H1 (cell line): Measurements from ENCODE around the gene PTPA. TPM values are rescaled to one million over a fixed set of nuclear protein-coding genes. Genes with fewer than 3 reads are reported as not detected.

Source experiments
- BACH1 ChIP-seq: IDR thresholded peaks from 2 replicates; pipeline ENCODE4 v1.6.1; 2012; ENCODE audit warnings: low read length, improper control_type of control experiment
- CEBPB ChIP-seq: IDR thresholded peaks from 2 replicates; pipeline ENCODE4 v1.6.1; 2012; ENCODE audit warnings: low read depth, low read length
- CHD7 ChIP-seq: fragments of 300-600 bp; sonication (generic); IDR thresholded peaks from 2 replicates; pipeline ENCODE4 v1.7.1; 2012; ENCODE audit warnings: low read length, moderate library complexity, mild to moderate bottlenecking, inconsistent platforms; ENCODE audit not compliant: insufficient replicate concordance
- EZH2 ChIP-seq: fragments of 200-600 bp; sonication (generic); IDR thresholded peaks from 2 replicates; pipeline ENCODE4 v1.7.1; 2012; ENCODE audit warnings: low read depth, mild to moderate bottlenecking, moderate library complexity, low read length, inconsistent platforms; ENCODE audit not compliant: severe bottlenecking
- FOSL1 ChIP-seq: IDR thresholded peaks from 2 replicates; pipeline ENCODE4 v1.6.1; 2011; ENCODE audit warnings: mild to moderate bottlenecking, low read depth, low read length, moderate library complexity; ENCODE audit not compliant: insufficient read depth
- HDAC2 ChIP-seq, 2 experiments: fragments of 300-600 bp in 1 of 2; sonication (generic) in 1 of 2; IDR thresholded peaks; 2 replicates each; pipeline ENCODE4 v1.6.1; 2011 to 2012; ENCODE audit warnings: low read depth in 2 of 2, low read length in 2 of 2, mild to moderate bottlenecking in 2 of 2, moderate library complexity in 2 of 2, borderline replicate concordance in 1 of 2, inconsistent platforms in 1 of 2
- KDM4A ChIP-seq: IDR thresholded peaks from one replicate; pipeline ENCODE4 v1.7.1; 2012; ENCODE audit warnings: low read depth, mild to moderate bottlenecking, moderate library complexity, low read length, inconsistent platforms; ENCODE audit not compliant: severe bottlenecking
- MAFK ChIP-seq: IDR thresholded peaks from 2 replicates; pipeline ENCODE4 v1.6.1; 2012; ENCODE audit warnings: low read depth, mild to moderate bottlenecking, improper control_type of control experiment, low read length
- SP2 ChIP-seq: IDR thresholded peaks from 2 replicates; pipeline ENCODE4 v1.6.1; 2012; ENCODE audit warnings: mild to moderate bottlenecking, low read length, inconsistent platforms
- TBP ChIP-seq: IDR thresholded peaks from 2 replicates; pipeline ENCODE4 v1.6.1; 2011; ENCODE audit warnings: low read depth, low read length, improper control_type of control experiment
- TEAD4 ChIP-seq: IDR thresholded peaks from 2 replicates; pipeline ENCODE4 v1.6.1; 2012; ENCODE audit warnings: low read depth, low read length, inconsistent platforms, mixed read lengths
- polyA plus RNA-seq, 7 experiments: library from polyadenylated mRNA; depleted of rRNA in 3 of 7; stranded (reverse) in 5 of 7; unstranded in 2 of 7; fragments of >200 nt in 5 of 7; fragments of 200-250 nt in 2 of 7; gene quantifications; 1 replicate in 5 of 7; 2 replicates in 1 of 7; 4 replicates in 1 of 7; pipeline versions ENCODE4 v1.2.1 to v1.2.3, GENCODE V29; 2011 to 2013; ENCODE audit warnings: missing spikeins in 2 of 7, mixed read lengths in 2 of 7
- total RNA-seq: library from RNA; stranded (reverse); fragmentation: NEBNext Ultra II Directional; extraction: Animal tissue kit (Norgen Biotek cat#: 25700); gene quantifications from 2 replicates; pipeline ENCODE4 v1.2.1, GENCODE V29; 2021

Gene PTPA
- total and polyA plus RNA-seq, 2 of the 8 experiments (the other 6 are each of a cell fraction or from before 2014, with no cell fraction given): 114 to 145 TPM

GRCh38 chr9:129171993-129172751, 61.0 kb downstream of the PTPA start (continued):
- TF ChIP-seq CHD7: no peak
- no peak for TF ChIP-seq TEAD4
- TF ChIP-seq HDAC2 (IDR thresholded peaks at IDR 0.05; ENCODE audit: borderline replicate concordance in 1 of 2, low read depth in 2 of 2, low read length in 2 of 2): no peak
- no peak for TF ChIP-seq KDM4A
- TF ChIP-seq MAFK: no peak
- TF ChIP-seq TBP: no peak
- no peak for TF ChIP-seq BACH1
- TF ChIP-seq EZH2: no peak
- TF ChIP-seq SP2: no peak
- no peak for TF ChIP-seq FOSL1
- no peak for TF ChIP-seq CEBPB
